ENCODE data around the gene OR5B21.

Gene OR5B21

GRCh38 chr11:58508814-58509213, 909 bp upstream of the OR5B21 start:
- H3K4me3 ChIP-seq (ENCODE audit: low read depth, low read length): no peak overlapping the region
- in situ Hi-C loops (cut with HindIII; ENCODE audit: low sequenced_read_pairs): loop anchor here (25.0 kb wide), 1 partner anchor 697 kb away; no protein-coding TSS in a partner anchor
- no peak for TF ChIP-seq CTCF (IDR thresholded peaks at IDR 0.05; ENCODE audit: low read depth, low read length, missing control alignments)
- no peak for DNase-seq (ENCODE audit: low read depth)

DNA sequence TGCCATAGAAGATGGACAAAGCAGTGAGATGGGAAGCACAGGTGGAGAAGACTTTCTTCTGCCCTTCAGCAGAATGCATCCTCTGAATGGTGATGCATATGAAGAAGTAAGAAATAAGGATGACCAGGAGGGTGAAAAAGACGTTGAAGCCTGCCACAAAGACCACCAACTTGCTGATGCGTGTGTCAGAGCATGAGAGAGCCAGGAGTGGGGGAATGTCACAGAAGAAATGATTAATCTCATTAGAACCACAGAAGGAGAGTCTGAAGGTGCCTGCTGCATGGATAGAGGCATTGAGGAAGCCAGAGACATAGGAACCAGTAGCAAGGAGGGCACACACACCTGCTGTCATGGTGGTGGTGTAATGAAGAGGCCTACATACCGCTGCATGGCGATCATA, 550 bp downstream of the OR5B21 start:
- H3K4me3 ChIP-seq (ENCODE audit: low read depth, low read length): no peak overlapping the region
- DNase-seq (ENCODE audit: low read depth): no peak
- no peak for TF ChIP-seq CTCF (IDR thresholded peaks at IDR 0.05; ENCODE audit: low read depth, low read length, missing control alignments)
- in situ Hi-C loops (cut with HindIII; ENCODE audit: low sequenced_read_pairs): loop anchor here (25.0 kb wide), 1 partner anchor 695 kb away; no protein-coding TSS in a partner anchor

DNA sequence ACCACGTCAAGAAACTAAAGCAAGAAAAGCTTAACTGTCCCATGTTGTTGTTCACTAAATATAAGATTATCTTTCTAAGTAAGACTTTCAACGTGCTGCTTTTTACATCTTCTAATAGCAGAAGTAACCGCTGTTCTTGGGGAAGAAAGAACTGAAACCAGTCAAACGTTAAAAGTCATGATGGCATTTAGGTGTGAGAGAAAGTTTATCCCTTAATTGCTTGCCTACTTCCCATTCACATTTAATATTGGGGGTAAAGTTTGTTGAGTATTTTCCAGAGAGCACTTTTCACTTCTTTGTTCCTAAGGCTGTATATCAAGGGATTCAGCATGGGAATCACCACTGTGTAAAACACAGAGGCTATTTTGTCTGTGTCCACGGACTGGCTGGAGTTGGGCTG, 970 bp downstream of the OR5B21 start:
- in situ Hi-C loops (cut with HindIII; ENCODE audit: low sequenced_read_pairs): loop anchor here (25.0 kb wide), 1 partner anchor 695 kb away; no protein-coding TSS in a partner anchor
- TF ChIP-seq CTCF (IDR thresholded peaks at IDR 0.05; ENCODE audit: low read depth, low read length, missing control alignments): no peak
- DNase-seq (ENCODE audit: low read depth): no peak
- no peak overlapping the region for H3K4me3 ChIP-seq (ENCODE audit: low read depth, low read length)

DNA sequence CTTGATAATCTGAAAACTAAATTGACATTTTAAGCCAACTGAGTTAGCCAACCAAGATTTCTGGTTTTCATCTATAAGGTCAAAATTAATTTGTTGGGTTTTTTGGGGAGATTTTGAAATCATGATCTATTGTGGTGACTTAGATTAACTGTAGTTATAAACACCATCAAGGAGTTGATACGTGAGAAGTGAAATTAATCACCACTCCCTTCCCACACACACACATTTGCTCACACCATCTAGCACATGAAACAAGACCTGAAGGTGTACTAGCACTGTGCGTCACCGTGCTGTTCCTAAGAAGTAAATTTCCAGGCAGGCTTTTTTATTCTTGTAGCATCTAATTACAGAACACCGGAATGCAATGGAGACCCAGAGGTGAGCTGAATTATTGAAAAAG, 2.1 kb downstream of the OR5B21 start:
- in situ Hi-C loops (cut with HindIII; ENCODE audit: low sequenced_read_pairs): loop anchor here (25.0 kb wide), 1 partner anchor 694 kb away; no protein-coding TSS in a partner anchor
- H3K4me3 ChIP-seq (ENCODE audit: low read depth, low read length): no peak overlapping the region
- DNase-seq (ENCODE audit: low read depth): no peak
- no peak for TF ChIP-seq CTCF (IDR thresholded peaks at IDR 0.05; ENCODE audit: low read depth, low read length, missing control alignments)

GRCh38 chr11:58504232-58504631, 3.7 kb downstream of the OR5B21 start:
- no peak overlapping the region for H3K4me3 ChIP-seq (ENCODE audit: low read depth, low read length)
- DNase-seq (ENCODE audit: low read depth): no peak
- no peak for TF ChIP-seq CTCF (IDR thresholded peaks at IDR 0.05; ENCODE audit: low read depth, low read length, missing control alignments)
- in situ Hi-C loops (cut with HindIII; ENCODE audit: low sequenced_read_pairs): loop anchor here (25.0 kb wide), 1 partner anchor 692 kb away; no protein-coding TSS in a partner anchor

- no peak overlapping the region for H3K4me3 ChIP-seq (ENCODE audit: low read depth, low read length)
- no peak for DNase-seq (ENCODE audit: low read depth)
- no peak for TF ChIP-seq CTCF (IDR thresholded peaks at IDR 0.05; ENCODE audit: low read depth, low read length, missing control alignments)
- in situ Hi-C loops (cut with HindIII; ENCODE audit: low sequenced_read_pairs): loop anchor here (25.0 kb wide), 1 partner anchor 691 kb away; no protein-coding TSS in a partner anchor
Measured at GRCh38 chr11:58503361-58503856, 4.5 kb downstream of the OR5B21 start.
